SK-N-SH treated with all-trans-retinoic acid at 6 μM for 48 hours (cell line): ENCODE results near the gene BEND7.

Experiments used
- OSR1 ChIP-seq: fragments of 250-450 bp; sonication (Bioruptor Pico); IDR thresholded peaks from 2 replicates; pipeline ENCODE4 v1.8.0; 2022; ENCODE audit warnings: moderate library complexity, mild to moderate bottlenecking, inconsistent platforms
- TCF4 ChIP-seq: fragments of 250-450 bp; sonication (Bioruptor Pico); IDR thresholded peaks from 2 replicates; pipeline ENCODE4 v1.8.0; 2021; ENCODE audit warnings: mild to moderate bottlenecking, moderate library complexity, borderline replicate concordance
- TF ChIP-seq, protein P1 (sequence below): fragments of 250-450 bp; sonication (Bioruptor Pico); IDR thresholded peaks from 2 replicates; pipeline ENCODE4 v1.5.1; 2021; ENCODE audit warnings: mild to moderate bottlenecking, moderate library complexity

DNA sequence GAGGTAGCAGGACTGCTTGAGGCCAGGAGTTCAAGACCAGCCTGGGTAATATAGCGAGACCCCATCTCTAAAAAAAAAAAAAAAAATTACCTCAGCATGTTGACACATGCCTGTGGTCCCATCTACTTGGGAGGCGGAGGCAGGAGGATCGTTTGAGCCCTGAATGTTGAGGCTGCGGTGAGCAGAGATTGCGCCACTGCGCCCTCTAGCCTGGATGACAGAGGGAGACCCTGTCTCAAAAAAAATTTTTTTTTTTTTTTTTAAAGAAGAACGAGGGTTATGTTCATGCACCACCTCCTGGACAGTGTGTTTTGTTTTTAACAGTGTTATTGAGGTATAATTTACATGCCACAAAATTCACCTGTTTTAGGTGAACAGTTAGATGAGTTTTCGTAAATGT lies 129.6 kb downstream of the BEND7 start:
- TF ChIP-seq OSR1 (no peak), TCF4 (CRISPR knock-in tag) (no peak)
- TF ChIP-seq, protein P1, sequence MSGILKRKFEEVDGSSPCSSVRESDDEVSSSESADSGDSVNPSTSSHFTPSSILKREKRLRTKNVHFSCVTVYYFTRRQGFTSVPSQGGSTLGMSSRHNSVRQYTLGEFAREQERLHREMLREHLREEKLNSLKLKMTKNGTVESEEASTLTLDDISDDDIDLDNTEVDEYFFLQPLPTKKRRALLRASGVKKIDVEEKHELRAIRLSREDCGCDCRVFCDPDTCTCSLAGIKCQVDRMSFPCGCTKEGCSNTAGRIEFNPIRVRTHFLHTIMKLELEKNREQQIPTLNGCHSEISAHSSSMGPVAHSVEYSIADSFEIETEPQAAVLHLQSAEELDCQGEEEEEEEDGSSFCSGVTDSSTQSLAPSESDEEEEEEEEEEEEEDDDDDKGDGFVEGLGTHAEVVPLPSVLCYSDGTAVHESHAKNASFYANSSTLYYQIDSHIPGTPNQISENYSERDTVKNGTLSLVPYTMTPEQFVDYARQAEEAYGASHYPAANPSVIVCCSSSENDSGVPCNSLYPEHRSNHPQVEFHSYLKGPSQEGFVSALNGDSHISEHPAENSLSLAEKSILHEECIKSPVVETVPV (CRISPR knock-in tag) = no peak
